HTERT RPE-1 (cell line): Measurements from ENCODE around the gene RIMS3.
"Not testable (repeated sequence)": the region's sequence is repeated elsewhere in the genome, so short reads cannot be mapped to it uniquely, and the experiment has no call there.

ENCODE experiments used
- in situ Hi-C: fragments of 300-500 bp; cut with MboI; formaldehyde crosslinking; loops from 4 replicates; pipeline ENCODE4 v1.14.3; 2020; ENCODE audit warnings: low sequenced_read_pairs

The RIMS3 gene

DNA sequence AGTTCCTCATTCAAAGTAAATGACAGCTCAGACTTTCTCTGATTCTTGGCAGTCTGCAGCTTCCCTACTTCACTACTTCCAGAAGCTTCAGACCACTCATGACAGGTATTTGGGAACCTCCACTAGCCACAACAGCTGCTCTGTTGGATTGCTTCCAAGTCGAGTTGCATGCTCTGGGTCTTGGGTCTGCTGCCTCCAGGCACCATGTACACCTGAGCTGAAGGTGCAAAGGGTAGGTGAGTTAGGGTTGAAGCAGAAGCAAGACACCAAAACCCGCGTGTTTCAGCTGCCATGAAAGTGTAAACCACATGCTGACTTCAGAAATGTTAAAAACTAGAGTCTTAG lies 71.3 kb downstream of the RIMS3 start:
- in situ Hi-C loops = no loop called here

DNA sequence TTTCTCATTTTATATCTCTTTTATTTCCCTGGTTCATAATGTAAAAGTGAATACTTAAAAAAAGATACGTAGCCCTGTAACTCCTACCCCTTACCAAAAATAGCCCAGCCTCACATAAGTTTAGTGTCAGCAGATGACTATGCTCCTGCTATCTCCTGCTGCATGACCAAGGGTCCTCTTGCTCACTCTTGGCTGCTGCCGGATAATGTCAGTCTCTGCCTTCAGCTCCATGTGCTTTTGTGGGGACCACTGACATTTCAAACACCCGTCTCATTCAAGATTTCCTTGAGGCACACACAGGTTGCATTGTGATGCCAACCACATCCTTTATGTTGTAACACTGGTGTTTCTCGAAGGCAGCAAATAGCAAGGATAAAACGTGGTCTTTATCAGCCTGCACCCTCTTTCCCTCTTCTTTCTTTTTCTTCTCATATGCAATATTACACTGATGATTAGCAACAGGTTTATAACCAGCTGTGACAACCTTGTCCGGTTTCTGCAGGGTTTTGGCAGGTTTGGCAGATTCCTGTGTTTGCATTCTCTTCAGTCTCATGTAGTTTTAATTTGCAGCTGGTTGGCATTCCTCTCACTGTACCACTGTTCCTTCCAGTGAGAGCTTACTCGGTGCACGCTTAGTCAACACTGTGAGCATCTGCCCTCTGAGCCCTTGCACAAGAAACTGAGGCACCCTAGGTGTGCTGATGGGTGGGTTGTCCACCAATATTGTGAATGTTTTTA lies 71.9 kb downstream of the RIMS3 start:
- in situ Hi-C loops = no loop called here

DNA sequence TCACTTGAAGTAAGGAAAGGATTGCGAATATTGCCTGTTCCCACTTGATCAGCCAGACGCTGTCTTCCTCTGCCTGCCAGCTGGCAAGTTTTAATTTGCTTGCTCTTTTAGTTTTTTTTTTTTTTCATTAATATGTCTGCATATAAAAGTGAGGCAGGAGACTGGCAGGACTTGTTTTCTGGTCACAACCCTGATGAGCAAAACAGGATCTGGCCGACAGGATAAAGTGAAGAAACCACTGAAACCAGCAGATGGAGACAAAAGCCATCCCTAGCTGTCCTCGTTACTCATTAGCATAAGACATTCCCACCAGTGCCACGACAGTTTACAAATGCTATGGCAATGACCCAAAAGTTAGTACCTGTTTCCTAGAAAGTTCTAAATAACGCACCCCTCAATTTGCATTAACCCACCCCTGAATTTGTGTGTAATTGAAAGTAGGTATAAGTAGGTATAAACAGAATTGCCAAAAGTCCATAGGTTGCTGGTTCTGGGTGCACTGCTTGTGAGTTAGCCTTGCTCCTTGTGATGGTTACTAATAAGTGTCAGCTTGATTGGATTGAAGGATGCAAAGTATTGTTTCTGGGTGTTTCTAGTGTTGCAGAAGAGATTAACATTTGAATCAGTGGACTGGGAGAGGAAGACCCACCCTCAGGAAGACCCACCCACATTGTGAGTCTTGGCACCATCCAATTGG lies 73.2 kb downstream of the RIMS3 start:
- in situ Hi-C loops = no loop called here

- in situ Hi-C loops = no loop called here
Observed at GRCh38 chr1:40588586-40588985, 76.9 kb downstream of the RIMS3 start.

DNA sequence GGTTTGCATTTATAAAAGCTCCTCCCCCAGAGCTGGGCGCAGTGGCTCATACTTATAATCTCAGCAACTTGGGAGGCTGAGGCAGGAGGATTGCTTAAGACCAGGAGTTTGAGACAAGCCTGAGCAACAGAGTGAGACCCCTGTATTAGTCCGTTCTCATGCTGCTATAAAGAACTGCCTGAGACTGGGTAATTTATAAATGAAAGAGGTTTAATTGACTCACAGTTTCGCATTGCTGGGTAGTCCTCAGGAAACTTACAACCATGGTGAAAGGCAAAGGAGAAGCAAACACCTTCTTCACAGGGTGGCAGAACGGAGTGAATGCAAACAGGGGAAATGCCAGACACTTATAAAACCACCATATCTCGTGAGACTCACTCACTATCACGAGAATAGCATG lies 81.5 kb downstream of the RIMS3 start:
- in situ Hi-C loops = no loop called here

DNA sequence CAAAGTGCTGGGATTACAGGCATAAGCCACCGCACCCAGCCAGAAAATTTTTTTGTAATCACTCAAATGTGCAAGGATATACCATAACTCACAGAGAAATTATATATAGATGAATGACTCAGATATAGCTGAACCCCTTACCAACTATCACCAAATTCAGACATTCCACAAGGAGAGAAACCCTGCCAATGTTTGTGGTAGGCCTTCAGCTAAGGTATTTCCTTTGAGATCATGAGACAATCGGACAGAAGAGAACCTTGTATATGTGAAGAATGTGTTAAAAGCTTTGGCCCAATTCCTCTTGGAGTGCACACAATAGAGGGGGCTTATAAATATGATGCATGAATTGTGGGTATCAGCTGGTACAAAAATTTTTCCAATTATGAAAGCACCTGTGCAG lies 83.4 kb downstream of the RIMS3 start:
- in situ Hi-C loops = no loop called here

DNA sequence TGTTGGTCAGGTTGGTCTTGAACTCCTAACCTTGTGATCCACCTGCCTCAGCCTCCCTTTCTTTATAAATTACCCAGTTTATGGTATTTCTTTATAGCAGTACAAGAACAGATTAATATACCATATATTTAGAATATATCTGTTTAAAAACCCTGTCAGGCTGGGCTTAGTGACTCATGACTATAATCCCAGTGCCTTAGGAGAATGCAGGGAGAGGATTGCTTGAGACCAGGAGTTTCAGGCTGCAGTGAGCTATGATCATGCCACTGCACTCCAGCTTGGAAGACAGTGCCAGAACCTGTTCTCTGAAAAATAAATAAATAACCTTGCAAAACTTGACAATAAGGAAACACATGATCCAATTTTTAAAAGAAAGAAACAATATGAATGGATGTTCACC lies 90.1 kb downstream of the RIMS3 start:
- in situ Hi-C loops = no loop called here

GRCh38 chr1:40574805-40575204 lies 90.7 kb downstream of the RIMS3 start:
- in situ Hi-C loops = not testable (repeated sequence)
